Lower leg skin (tissue), 3 donors: Measurements from ENCODE around the gene COL9A3.

Source experiments
- CTCF ChIP-seq, 3 donors: fragments of 450-650 bp; IDR thresholded peaks; one replicate each; pipeline ENCODE4 v1.5.1; 2016; ENCODE audit warnings: antibody characterized with exemption in 3 of 3, mild to moderate bottlenecking in 3 of 3, moderate library complexity in 2 of 3
- POLR2A ChIP-seq, 2 donors: fragments of 450-650 bp; IDR thresholded peaks; one replicate each; pipeline ENCODE4 v1.6.1; 2016 to 2017; ENCODE audit warnings: antibody characterized with exemption in 2 of 2, mild to moderate bottlenecking in 1 of 2, moderate library complexity in 1 of 2

GRCh38 chr20:62769346-62770071, 47.3 kb upstream of the COL9A3 start:
- TF ChIP-seq POLR2A (IDR thresholded peaks at IDR 0.05) (no peak), CTCF (IDR thresholded peaks at IDR 0.05) (no peak)
